Activated CD8-positive, alpha-beta T cell treated with anti-CD3 and anti-CD28 coated beads for 36 hours (primary cell): Measurements from ENCODE around the gene SLC9A5. TPM values are rescaled to one million over a fixed set of nuclear protein-coding genes. Genes with fewer than 3 reads are reported as not detected.
A peak's percentile ranks its signal among the peaks of the same experiment; 100 is the strongest.

Experiments
- ATAC-seq: fragments of 200-7000 bp; cut with Tn5 transposase; one replicate; pipeline ENCODE4 v1.10.0; 2021; ENCODE audit warnings: mild to moderate bottlenecking, moderate library complexity
- CTCF ChIA-PET: fragments of 350-600 bp; sonication (Branson Sonifier 250); formaldehyde crosslinking; loops from one replicate; lab custom pipeline; 2021; ENCODE audit warnings: antibody characterized with exemption; lab: Charles Lee
- POLR2A ChIA-PET: fragments of 350-600 bp; sonication (Branson Sonifier 250); formaldehyde crosslinking; loops from one replicate; lab custom pipeline; 2021; ENCODE audit warnings: antibody characterized with exemption; lab: Charles Lee
- DNase-seq: peaks from one replicate; pipeline ENCODE4 v3.0.0-alpha.2; 2020
- H3K27ac Mint-ChIP-seq: one replicate; pipeline ENCODE4 v1.8.0; 2021; ENCODE audit warnings: mild to moderate bottlenecking, mixed read lengths
- H3K27me3 Mint-ChIP-seq: one replicate; pipeline ENCODE4 v1.8.0; 2021; ENCODE audit warnings: mixed read lengths
- H3K36me3 Mint-ChIP-seq: one replicate; pipeline ENCODE4 v1.8.0; 2021; ENCODE audit warnings: low read depth, mixed read lengths
- H3K4me1 Mint-ChIP-seq: one replicate; pipeline ENCODE4 v1.8.0; 2021; ENCODE audit warnings: low read depth, mixed read lengths
- H3K4me3 Mint-ChIP-seq: one replicate; pipeline ENCODE4 v1.8.0; 2021; ENCODE audit warnings: mild to moderate bottlenecking, moderate library complexity, mixed read lengths
- H3K9me3 Mint-ChIP-seq: one replicate; pipeline ENCODE4 v1.8.0; 2021; ENCODE audit warnings: mixed read lengths
- CTCF ChIP-seq: fragments of 200-600 bp; IDR thresholded peaks from one replicate; pipeline ENCODE4 v1.8.0; 2022; ENCODE audit warnings: antibody characterized with exemption, mild to moderate bottlenecking
- intact Hi-C: fragments of 100-400 bp; cut with micrococcal nuclease; formaldehyde crosslinking; loops from one replicate; pipeline ENCODE4 v1.10.0; 2022
- total RNA-seq, 2 experiments: library from RNA; stranded (reverse); gene quantifications; one replicate each; pipeline ENCODE4 v1.2.3, GENCODE V29; 2021

SLC9A5 gene
- total RNA-seq, 2 experiments from 2014 or later = 7.7 to 8.1 TPM

DNA sequence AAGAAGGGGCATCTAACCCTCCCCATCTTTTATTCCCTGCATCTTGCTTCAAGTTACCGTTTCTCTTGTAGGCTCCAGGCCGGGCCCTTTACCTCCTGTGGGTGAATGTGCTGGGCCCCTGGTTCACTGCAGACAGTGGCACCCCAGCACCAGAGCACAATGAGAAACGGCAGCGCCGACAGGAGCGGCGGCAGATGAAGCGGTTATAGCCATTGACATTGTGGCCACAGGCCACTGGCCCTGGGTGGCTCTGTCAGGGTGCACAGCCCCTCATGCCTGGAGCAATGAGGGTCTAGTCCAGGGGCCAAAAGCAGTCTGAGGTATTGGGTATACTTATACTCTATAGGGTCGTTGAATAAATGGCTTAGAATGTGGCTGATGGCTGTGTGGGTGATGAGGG lies 19.9 kb upstream of the SLC9A5 start:
- CTCF ChIA-PET = interaction anchor here (1.2 kb wide), 1 partner anchor 16 kb away, joined by 4 read pairs; no protein-coding TSS in a partner anchor
- no peaks in the 10 kb centered on the region for H3K27me3 Mint-ChIP-seq
- ATAC-seq (no peak), DNase-seq (no peak)
- POLR2A ChIA-PET = interaction anchor here (0.7 to 12.3 kb wide), 5 partner anchors 9 to 27 kb away, joined by 3 to 123 read pairs (median 10); partner anchors contain the start of genes FHOD1 and SLC9A5
- no peak for TF ChIP-seq CTCF
- intact Hi-C loops = no loop called here
- peaks cover 36% of the 10 kb centered on the region for H3K4me1 Mint-ChIP-seq
- H3K36me3 Mint-ChIP-seq = peaks cover 52% of the 10 kb centered on the region
- H3K9me3 Mint-ChIP-seq = no peaks in the 10 kb centered on the region
- H3K27ac Mint-ChIP-seq = no peak overlapping the region
- H3K4me3 Mint-ChIP-seq = peak overlapping the region; percentile 100

GRCh38 chr16:67229906-67230808 lies 18.6 kb upstream of the SLC9A5 start:
- TF ChIP-seq CTCF = no peak
- Mint-ChIP-seq H3K36me3 (peaks cover 53% of the 10 kb centered on the region), H3K27ac (no peak overlapping the region), H3K9me3 (no peaks in the 10 kb centered on the region), H3K4me3 (peak overlapping the region; percentile 100), H3K4me1 (peaks cover 25% of the 10 kb centered on the region), H3K27me3 (no peaks in the 10 kb centered on the region)
- ChIA-PET POLR2A (interaction anchor here (0.6 to 12.3 kb wide), 5 partner anchors 9 to 37 kb away, joined by 3 to 123 read pairs (median 3); partner anchors contain the start of genes FHOD1 and SLC9A5), CTCF (interaction anchor here (0.8 to 1.2 kb wide), 3 partner anchors 14 to 75 kb away, joined by 3 to 4 read pairs (median 3); no protein-coding TSS in a partner anchor)
- ATAC-seq (no peak), DNase-seq (no peak)
- intact Hi-C loops = no loop called here

DNA sequence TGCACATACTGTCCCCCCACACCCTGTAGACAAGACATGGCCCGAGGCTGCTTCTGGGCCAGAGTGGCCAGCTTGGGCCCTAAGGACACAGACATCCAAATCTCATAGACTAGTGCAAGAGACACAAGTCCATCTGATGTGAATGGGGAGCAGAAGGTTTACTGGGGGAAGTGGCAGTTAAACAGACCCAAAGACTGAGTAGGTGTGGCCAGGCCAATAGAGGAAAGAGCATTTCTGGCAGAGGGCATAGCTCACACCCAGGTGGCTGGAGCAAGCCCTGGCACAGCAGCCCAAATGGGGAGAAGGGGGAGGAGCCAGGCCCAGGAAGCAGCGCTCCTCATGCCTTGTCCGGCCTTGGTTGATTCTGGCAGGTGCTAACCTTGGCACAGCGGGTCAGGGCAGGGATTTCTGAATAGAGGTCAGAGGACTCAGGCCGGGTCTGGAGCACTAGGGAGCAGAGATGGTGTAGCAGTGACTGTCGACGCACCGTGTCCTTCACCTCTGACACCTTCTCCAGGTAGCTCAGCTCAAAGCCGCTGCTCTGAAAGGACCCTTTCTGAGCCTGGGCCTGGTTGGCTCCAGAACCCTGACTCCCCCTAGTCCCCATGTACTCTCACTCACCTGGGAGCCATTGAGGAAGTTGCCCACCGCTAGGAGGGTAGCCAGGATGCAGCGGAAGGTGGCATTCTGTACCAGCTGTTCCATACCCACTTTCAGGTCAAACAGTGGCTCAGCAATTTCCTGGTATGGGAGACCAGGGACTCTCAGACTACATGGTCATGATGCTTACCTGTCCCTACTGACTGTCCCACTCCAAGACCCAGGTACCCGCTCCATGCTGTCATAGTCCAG lies 17.7 kb upstream of the SLC9A5 start:
- intact Hi-C loops = no loop called here
- H3K36me3 Mint-ChIP-seq = peaks cover 55% of the 10 kb centered on the region
- ChIA-PET POLR2A (interaction anchor here (0.6 to 12.3 kb wide), 5 partner anchors 8 to 38 kb away, joined by 3 to 123 read pairs (median 3); partner anchors contain the start of genes FHOD1 and SLC9A5), CTCF (no interaction called here)
- no peak for TF ChIP-seq CTCF
- no peaks in the 10 kb centered on the region for H3K9me3 Mint-ChIP-seq
- H3K27ac Mint-ChIP-seq = no peak overlapping the region
- H3K4me3 Mint-ChIP-seq = no peak overlapping the region
- ATAC-seq = no peak
- H3K4me1 Mint-ChIP-seq = peaks cover 17% of the 10 kb centered on the region
- no peak for DNase-seq
- H3K27me3 Mint-ChIP-seq = no peaks in the 10 kb centered on the region

- Mint-ChIP-seq H3K36me3 (peaks cover 60% of the 10 kb centered on the region), H3K27ac (no peak overlapping the region), H3K4me3 (no peak overlapping the region), H3K4me1 (peaks cover 6% of the 10 kb centered on the region), H3K9me3 (no peaks in the 10 kb centered on the region), H3K27me3 (no peaks in the 10 kb centered on the region)
- no peak for TF ChIP-seq CTCF
- ChIA-PET CTCF (no interaction called here), POLR2A (interaction anchor here (0.8 to 12.3 kb wide), 2 partner anchors 12 to 30 kb away, joined by 3 to 123 read pairs; partner anchors contain the start of genes FHOD1 and SLC9A5)
- ATAC-seq (no peak), DNase-seq (no peak)
- intact Hi-C loops = no loop called here
Measured at GRCh38 chr16:67233596-67233995, 15.2 kb upstream of the SLC9A5 start.
